HTR-8/SVneo (cell line): ENCODE results near the gene PTPRD.

Source experiments
- DNase-seq: peaks from one replicate; pipeline ENCODE4 v3.0.0; 2011; ENCODE audit warnings: low spot score, mixed read lengths; ENCODE audit not compliant: insufficient read length
- FAIRE-seq: peaks from 2 replicates; lab custom pipeline; 2011; peaks lifted over from hg19 to GRCh38; lab: Jason Lieb, UNC

The PTPRD gene

DNA sequence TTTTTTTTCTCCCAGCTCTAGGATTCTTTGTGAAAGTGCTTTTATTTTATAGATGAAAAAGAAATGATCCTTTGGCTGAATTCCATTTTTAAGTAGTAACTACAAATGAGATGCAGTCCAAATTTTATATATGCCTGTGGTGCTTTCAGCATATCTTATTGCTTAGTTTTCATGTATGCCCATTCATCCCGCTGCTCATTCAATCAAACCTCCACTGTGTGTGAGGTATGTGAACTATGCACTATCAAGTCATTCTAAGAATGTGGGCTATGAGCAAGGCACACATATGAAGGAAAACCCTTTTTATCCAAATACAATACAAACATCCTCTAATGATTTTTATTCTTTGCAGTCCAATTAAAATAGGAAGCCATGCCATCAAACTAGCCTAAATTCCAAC, 1744.2 kb downstream of the PTPRD start:
- no peak for FAIRE-seq
- DNase-seq: no peak

DNA sequence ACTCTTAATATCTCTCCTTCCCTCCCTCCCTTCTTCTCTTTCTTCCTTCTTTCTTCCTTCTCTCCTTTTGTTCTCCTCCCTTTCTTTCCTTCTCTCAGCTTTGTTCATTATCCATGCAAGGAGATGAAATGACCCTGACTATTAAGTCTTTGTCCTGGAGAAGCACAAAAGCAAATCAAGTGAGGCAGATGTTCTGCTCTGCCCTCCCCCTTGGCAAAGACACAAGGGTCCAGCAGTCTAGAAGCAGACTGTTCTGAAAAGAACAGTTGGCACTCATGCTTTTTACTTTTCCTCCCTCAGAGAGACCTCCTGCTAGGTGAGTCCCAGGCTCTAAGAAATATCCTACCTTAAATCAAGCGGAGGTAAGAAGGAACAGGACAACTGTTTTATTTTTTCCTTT, 1745.7 kb downstream of the PTPRD start:
- no peak for DNase-seq
- FAIRE-seq: no peak

DNA sequence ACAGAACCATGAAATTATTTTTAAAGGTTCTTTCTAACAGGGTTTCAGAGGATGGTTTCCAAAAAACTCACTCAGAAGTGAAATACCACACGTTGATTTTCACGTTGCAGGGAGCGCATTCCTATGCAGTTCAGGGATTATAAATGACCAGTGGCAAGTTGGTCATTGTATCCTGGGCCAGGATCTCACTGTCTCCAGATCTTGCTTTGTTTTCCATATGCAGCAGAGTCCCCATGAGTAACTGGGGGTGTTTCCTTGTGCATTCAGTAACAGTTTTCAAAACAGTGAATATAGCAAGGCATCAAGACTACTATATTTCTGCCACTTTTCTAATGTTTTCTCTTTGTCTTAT, 1748.3 kb downstream of the PTPRD start:
- FAIRE-seq (no peak), DNase-seq (no peak)

DNA sequence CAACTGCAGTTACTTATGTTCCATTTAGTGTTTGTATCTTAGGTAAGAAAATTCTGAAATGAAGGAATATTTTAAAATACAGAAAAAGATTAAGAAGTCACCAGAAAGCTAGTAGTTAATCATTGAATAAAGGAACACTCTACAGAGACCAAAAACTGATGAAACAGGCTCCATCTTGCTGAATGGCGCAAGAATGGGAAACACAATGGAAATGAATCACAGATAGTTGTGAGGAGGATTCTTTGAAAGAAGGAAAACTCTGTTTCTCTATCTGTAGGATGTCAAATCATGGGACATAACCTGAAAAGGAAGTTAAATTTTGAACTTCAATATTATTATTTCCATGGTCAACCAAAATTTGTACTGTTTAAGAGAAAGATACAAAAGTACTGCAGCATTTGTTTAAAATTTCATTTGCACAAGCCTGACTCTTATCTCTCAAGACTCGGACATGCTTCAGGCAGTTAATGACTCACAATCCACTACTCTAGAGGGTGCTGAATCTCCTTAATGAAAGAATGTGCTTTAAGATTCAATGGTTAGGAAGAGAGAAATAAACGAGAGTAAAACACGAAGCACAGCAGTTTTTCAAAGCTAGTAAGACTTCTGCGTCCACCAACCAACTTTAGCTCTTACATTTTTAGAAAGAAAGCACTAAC, 1748.8 kb downstream of the PTPRD start:
- FAIRE-seq (no peak), DNase-seq (no peak)

DNA sequence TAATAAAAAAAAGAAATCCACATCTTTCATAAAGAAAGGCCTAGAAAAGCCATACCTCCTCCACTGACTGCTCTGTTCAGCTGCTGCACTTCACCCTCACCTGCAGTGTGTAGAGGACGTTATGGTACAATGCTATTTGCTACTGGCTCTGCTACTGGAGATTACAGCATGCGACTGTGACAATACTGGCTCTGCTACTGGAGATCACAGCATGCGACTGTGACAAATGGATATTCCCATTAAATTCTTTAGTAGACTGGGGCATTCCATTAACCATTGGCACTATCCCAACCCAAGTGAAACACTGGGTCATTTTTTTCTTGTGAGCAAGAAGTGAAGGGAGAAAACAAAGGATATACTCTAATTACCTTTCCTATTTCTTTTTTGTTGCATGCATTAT, 1749.7 kb downstream of the PTPRD start:
- no peak for DNase-seq
- no peak for FAIRE-seq

DNA sequence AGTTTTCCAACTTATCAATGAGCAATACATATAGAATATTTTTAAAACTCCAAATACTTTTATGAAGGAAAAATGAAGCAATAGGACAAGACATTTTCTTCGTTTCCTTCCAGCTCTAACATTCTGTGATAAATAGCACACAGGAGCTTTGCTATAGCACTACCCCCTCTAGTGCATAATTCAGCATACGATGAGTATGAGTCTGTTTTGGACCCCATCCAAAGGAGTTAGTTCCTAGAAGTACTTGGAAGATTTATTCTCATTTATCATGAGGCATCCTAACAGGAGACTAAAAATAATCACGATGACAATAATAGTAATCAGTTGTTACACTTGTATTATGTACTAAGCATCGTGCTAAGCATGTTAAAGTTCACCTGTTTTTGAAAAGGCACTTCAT, 1751.9 kb downstream of the PTPRD start:
- no peak for FAIRE-seq
- DNase-seq: no peak

DNA sequence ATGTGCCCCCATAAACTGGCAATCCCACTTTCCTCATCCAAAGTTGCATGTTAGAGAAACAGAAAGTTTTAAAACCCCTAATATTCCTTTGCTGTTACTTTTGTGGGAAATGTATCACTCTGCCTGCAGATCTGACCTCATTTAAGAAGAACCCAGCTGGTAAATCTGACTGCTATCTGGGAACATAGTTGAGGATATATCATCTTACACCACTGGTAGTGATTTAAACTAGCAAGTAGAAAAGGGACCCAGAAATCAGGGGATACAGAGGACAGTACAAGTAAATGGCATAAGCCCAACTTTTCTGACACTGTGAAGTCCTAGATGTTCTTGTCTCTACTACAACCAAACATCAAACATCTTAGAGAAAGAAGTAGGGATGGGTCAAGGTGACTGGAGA, 1752.7 kb downstream of the PTPRD start:
- FAIRE-seq (no peak), DNase-seq (no peak)

DNA sequence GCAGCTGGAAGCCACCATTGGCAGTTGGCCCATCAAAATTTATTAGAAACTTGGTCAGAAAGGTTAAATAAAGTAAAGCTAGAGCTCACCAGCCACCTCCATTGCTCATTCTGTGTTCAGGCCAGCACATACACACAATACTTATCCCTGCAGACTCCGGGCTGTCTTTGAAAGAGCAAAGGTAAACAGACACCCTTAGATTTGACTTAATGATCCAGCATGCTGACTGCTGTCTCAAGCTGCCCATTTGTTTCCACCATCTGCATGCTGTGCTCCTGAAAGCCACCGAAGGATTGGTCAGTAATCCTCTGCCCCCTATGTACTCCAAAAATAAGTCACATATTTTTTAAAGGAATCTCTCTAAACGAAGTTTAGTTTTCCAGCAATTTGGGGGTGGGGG, 1753.4 kb downstream of the PTPRD start:
- FAIRE-seq: no peak
- DNase-seq: no peak

DNA sequence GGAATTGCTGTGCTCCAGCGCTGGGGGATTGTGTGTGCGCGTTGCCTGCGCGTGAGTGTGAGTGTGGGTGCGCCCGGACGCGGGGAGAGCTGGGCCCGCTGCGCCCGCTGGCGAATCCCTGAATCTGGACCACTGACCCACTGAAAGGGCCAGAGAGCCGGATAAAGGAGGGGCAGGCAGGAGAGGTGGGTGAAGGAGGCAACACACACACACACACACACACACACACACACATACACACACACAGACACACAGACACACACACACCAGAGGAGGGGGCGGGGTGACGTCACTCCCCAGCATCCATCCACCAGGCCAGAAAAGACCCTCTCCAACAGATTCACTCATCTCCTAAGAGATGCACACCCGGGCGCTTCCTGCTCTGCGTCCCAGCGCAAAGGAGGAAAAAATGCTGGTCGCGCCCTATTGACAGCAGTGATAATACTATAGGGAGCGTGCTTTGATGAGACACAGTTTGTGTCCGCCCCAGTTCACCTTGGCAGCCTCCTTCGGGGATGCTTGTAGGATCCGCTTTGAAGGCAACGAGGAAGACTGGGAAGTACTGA, 1754.1 kb downstream of the PTPRD start:
- no peak for FAIRE-seq
- no peak for DNase-seq

DNA sequence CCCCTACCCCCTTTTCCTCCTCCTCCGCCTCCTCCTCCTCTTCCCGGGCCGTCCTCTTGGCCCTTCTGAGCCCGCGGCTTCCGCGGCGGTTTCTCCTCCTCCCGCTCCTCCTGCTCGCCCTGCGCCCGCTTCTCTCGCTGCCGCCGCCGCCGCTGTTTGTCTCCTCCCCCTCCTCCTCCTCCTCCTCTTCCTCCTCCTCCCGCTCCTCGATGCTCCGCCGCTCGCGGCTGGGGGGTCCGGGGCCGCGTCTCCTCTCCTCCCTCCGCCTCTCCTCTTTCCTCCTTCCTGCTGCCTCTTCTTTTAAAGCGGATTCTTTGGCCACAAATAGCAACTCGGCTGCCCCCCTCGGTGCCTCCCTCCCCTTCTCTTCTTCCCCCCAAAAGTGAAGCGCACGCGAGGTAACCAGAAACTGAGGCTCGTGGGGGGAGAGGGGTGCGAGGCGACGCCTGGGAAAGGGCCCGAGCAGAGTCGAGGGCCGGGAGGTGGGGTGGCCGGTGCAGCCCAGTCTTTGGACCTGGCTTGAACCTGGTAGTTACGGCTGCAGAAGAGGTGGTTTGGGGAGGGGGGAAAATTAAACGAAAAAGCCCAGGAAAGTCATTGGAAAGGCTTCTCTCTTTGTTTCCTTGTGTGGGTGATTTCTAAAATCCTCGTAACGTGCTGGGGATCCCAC, 1754.7 kb downstream of the PTPRD start:
- no peak for FAIRE-seq
- DNase-seq: no peak

DNA sequence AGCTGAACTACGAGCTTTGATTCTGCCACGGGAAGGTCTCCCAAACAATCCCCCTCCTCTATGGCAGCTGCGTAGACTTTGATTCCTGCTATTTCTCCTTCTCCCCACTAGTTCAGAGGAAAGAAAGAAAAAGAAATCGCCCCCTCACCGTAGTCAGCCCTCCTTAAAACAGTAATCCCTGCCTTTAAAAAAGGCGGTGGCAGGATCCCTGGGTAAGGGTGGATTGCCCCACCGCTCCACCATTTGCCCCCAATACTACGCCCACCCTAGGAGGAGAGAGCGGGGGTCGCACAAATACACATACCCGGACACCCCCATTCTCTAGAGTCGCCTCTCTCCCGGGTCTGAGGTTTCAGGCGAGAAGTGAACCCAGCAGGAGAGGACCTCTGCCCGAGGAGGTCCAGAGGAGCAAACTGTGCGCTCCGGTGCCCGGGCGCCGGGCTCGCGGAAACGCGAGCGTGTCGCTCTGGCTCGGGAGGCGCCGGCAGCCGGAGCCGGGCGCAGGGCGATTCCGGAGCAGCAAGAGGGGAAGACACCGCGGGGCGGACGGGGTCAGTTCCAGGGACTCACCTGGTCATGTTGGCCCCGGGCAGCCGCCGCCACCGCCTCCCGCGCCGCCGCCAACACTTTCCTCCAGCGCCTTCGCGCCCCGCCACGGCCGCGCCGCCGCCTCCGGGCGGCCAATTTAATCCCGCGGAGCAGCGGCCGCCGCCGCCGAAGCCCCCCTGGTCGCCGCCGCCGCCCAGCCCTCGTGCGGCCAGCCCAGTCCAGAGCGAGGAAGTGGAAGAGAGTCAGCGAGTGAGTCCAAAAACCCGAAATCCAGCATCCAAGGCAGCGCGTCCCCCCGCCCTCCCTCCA, 1755.5 kb downstream of the PTPRD start:
- FAIRE-seq (no peak), DNase-seq (no peak)

DNA sequence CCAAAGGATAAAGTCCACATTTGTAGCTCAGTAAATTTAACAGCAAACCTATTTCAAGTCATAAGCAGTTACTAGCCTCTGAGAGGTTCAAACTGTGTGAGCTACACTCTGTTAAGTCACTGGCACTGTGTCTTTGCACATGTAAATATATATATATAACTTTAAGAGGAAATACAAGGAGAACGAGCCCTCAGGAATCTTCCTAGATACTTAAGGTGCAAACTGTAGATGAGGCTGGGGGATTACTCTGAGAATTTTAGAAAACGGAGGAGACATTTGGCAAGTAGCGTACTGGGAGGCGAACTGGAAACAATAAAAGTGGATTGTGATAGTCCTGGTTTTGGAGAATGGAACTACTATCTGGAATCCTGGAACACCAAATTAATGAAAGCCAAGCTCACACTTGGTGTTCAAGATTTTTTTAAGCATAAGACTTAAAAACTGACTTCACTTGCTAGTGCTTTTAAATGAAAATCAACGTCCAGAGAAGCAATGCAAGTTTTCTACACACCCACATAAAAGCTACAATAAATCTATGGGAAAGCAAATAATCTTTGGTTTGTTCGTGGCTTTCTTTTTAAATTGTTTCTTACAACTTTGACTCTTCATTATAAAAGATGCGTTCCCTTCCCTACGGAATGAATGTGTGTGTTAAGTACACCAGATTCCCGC, 1756.3 kb downstream of the PTPRD start:
- DNase-seq (no peak), FAIRE-seq (no peak)

DNA sequence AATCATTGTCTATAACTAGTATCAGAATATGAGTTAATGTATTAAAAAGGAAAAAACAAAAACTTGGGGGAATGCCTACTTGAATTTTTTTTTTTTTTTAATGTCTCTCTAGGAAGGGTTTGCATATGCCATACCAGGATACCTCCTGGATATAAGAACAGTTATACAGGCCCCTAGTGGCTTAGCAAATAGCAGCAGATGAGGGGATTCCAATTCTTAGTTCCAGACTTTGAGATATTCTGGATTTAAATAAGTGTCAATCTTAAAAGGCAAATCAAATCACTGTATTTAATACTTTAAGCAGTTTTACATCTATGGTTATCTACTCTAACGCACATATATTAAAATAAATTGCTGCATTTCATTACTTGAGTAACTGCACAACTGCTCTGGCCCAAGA, 1757.8 kb downstream of the PTPRD start:
- DNase-seq (no peak), FAIRE-seq (no peak)

DNA sequence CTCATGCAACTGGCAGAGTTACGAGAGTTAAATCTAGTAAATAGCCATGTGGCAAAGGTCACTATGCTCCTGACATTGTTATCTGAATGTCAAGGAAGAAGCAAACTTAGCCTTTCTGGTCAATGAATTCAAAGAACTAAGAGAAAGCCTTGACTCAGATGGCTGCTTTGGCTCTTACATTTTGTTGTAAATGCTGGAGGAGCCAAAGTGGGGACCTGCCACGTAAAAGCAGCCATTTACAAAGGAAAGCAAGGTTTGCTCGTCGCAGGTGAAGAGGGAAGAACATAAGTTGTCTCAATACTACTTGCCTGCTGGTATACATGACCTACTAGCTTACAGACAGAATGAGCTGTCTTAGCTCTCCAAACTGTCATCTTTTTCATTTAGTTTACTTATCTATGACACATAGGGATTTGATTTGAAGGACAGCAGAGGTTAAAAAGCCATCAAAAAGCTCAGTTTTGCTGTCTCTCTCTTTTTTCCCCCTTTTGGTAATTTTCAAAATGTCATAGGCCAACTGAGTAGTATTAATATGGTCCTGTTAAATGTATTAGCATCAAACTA, 1760.4 kb downstream of the PTPRD start:
- FAIRE-seq: no peak
- no peak for DNase-seq

DNA sequence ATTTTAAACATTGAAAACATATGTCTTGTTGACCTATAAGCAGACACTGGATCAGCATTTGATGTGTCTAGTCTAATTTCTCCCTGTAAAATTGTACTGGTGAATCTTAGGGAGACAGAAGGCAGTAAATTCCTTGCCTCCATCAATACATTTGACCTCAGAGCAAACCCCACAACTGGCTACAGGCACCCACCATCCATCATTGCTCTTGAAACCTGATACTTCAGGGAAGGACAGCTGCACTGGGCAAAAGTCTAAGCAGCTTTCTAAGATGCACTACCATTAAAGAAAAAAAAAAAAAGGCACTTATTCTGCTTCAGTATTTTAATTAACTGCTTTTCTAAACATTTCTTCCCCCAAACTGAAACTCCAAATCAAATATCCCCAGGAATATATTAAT, 1761.9 kb downstream of the PTPRD start:
- no peak for FAIRE-seq
- DNase-seq: no peak

DNA sequence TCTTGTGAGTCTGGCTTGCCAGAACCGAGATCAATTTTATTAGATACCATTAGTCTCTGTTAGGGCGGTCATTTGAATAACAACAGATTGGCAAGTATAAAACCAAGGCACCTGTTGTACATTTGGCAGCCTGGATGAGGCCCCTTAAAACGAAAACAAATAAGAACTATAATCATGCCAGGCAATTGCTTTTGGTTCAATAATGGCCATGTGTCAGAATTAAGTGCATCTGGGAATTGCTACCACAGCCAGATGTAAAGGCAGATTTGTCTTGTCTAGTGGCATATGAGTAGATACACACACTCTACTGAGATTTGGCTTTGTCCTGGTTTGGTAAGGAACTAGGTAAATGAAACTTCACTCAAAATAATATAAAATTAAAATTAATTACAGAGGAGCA, 1767.0 kb downstream of the PTPRD start:
- no peak for FAIRE-seq
- no peak for DNase-seq

DNA sequence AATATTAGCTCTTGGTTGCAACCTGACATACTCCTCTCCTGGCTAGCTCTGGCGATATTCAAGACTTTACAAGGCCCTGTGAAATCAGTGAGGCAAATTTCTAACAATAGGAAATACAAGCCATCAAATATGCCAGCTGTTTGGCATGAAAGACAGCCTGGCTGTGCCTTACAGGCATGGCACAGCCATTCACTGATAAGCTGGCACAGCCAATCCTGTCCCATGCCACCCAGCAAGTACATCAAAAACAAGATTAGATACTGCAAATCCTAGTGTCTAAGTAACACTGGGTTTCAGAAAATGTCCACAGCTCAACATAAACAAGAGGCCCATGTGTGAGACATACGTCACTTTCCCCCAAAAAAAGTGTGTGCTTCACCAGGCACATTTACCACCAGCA, 1767.4 kb downstream of the PTPRD start:
- DNase-seq (no peak), FAIRE-seq (no peak)

DNA sequence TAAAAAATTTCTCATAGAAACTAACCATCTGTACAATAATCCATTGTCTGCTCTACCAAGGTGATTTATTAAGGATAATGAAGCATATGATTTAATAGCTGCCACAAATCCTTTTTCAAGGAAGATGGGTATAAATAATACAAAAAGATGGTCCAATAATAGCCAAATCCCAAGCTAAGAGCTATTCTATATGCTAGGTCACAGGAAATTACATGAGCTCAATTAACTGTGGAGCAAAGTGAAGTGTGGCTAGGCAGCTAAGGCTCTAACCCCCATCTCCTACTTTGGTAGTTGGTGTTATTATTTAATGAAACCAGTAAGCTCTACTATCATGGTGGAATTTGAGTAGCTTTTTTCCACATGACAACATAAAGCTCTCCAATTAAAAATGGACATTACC, 1768.3 kb downstream of the PTPRD start:
- DNase-seq (no peak), FAIRE-seq (no peak)

DNA sequence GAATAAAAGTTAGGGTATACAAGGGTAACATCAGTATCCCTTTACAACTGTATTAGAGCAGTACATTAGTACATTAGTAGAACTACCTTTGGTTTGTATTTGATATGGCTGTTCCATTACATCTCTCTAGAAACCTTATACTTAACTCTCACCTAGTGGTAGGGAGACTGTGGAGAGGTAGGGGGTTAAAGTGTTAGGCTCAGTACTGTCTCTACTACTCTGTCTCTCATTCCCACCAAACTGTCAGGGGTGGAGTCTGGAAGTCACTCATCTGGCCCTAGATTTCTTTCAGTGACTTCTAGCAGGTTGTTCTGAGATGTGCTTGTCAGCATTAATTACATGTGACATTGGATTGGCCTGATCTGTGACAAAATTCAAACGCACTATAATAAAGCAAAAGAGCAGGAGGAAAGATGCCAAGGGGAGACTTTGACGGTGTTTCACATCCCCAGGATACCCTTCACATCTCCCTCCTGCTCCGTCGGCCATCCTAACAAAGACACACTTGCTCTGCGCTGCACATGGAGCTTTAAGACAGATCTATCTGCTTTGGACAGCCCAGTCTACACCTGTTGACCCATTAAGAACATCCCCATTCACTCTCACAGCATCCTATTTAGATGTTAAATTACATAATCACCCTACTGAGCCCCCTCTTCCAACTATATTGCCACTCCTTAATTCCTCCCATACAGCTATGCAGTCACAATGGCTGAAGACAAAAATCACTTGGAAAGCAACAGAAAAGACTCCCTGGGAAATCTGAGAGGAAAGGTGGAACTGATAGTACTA, 1770.2 kb downstream of the PTPRD start:
- no peak for FAIRE-seq

DNA sequence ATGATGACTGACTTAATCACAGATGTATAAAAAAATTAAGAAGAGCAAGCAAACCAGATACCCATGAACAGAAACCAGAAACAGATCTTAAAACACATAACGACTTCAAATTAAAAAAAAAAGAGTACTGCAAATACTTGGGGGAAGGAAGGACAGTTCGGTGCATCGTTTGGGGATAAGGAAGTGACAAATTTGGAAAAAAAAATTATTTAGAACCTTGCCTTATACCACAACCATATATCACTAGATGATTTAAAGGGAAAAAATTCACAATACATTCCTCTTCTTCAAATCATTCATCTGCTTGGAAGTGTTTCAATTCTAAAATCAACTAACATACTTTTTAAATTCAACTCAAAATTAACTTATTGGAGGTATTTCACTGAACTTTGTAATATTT, 1774.7 kb downstream of the PTPRD start:
- FAIRE-seq: no peak
- no peak for DNase-seq

More for the DNA sequence above, 1770.2 kb downstream of the PTPRD start:
- no peak for DNase-seq
